Esophagus muscularis mucosa (tissue), 4 donors: ENCODE measurements around the gene GRIK3. TPM values are rescaled to one million over a fixed set of nuclear protein-coding genes. Genes with fewer than 3 reads are reported as not detected.

ENCODE experiments used
- DNase-seq: peaks from one replicate; pipeline ENCODE4 v3.0.0-alpha.2; 2017; ENCODE audit errors: extremely low spot score
- H3K27ac ChIP-seq, 4 donors: fragments of 200-600 bp; sonication (generic); replicated peaks in 1 of 4; 1 replicate in 3 of 4; 2 replicates in 1 of 4; pipeline ENCODE4 v1.5.1; 2016 to 2019; ENCODE audit warnings: mild to moderate bottlenecking in 1 of 4
- H3K27me3 ChIP-seq, 4 donors: fragments of 200-600 bp; sonication (generic); one replicate each; pipeline versions ENCODE4 v1.5.1 to v1.6.0; 2016 to 2019
- H3K36me3 ChIP-seq, 4 donors: fragments of 200-600 bp; sonication (generic); one replicate each; pipeline ENCODE4 v1.5.1; 2016 to 2019
- H3K4me1 ChIP-seq, 4 donors: fragments of 200-600 bp; sonication (generic); one replicate each; pipeline ENCODE4 v1.5.1; 2016 to 2019
- H3K4me3 ChIP-seq, 4 donors: fragments of 200-600 bp; sonication (generic); 1 replicate in 2 of 4; 2 replicates in 2 of 4; pipeline ENCODE4 v1.5.1; 2016 to 2019; ENCODE audit warnings: mild to moderate bottlenecking in 4 of 4, moderate library complexity in 1 of 4
- H3K9me3 ChIP-seq, 4 donors: fragments of 200-600 bp; sonication (generic); 1 replicate in 3 of 4; 2 replicates in 1 of 4; pipeline ENCODE4 v1.5.1; 2016 to 2019
- EP300 ChIP-seq: sonication (generic); formaldehyde crosslinking; IDR thresholded peaks from one replicate; pipeline ENCODE4 v1.6.1; 2017; ENCODE audit warnings: antibody characterized with exemption
- POLR2A ChIP-seq: fragments of 450-650 bp; IDR thresholded peaks from one replicate; pipeline ENCODE4 v1.6.1; 2017; ENCODE audit warnings: antibody characterized with exemption, moderate library complexity, mild to moderate bottlenecking, low read depth
- POLR2AphosphoS5 ChIP-seq, 2 donors: sonication (generic); formaldehyde crosslinking; IDR thresholded peaks; one replicate each; pipeline ENCODE4 v1.6.1; 2017; ENCODE audit warnings: antibody characterized with exemption in 2 of 2
- WGBS: methylation state at CpG from one replicate; pipeline ENCODE4 v1.1.5; 2018; 5-methylcytosine and 5-hydroxymethylcytosine counted together
- intact Hi-C: fragments of 100-400 bp; cut with DNase I; formaldehyde crosslinking; loops from one replicate; pipeline ENCODE4 v1.15.1; 2023
- total RNA-seq, 4 donors: library from RNA; depleted of rRNA; stranded (reverse); fragments of >200 nt; gene quantifications; one replicate each; pipeline versions ENCODE4 v1.1.0 to v1.2.1, GENCODE V29; 2016
- TF ChIP-seq, protein P1 (sequence below), 3 experiments: fragments of 200-600 bp in 2 of 3; fragments of 450-650 bp in 1 of 3; sonication (generic) in 2 of 3; IDR thresholded peaks; one replicate each; pipeline ENCODE4 v1.5.1; 2017 to 2019; ENCODE audit warnings: antibody characterized with exemption in 3 of 3, mild to moderate bottlenecking in 2 of 3, moderate library complexity in 1 of 3

The GRIK3 gene
- total RNA-seq, 4 donors from 2014 or later, result 5.3 to 7.9 (median 6.6) TPM

DNA sequence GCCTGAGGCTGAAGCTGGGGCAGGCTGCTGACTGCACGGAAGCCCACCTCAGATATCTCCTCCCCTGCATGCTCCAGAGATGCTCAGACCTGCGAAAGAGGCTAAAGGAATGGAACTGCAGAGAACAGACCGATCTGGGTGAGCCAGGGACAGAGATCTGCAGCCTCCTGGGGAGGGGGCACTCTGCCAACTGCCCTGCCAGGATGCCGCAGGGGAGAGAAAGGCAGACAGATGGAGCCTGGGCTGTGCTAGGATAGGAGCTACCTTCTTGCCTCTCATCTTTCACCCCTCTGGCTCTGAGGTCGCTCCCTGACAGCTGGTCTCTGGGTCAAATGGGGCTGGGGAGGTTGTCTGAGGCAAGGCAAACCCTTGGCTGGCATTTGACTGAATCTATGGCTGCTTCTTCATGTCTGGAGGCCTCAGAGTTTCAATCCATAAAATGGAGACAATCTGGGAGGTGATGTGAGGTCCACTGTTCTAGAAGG, 238.2 kb downstream of the GRIK3 start:
- H3K27ac ChIP-seq, result no peak overlapping the region
- H3K27me3 ChIP-seq, result peaks cover 0 to 32% (median 0%) of the 10 kb centered on the region in 4 donors
- no peak for DNase-seq
- 64% methylated on average over 5 of the region's 5 CpGs for WGBS
- TF ChIP-seq, protein P1, sequence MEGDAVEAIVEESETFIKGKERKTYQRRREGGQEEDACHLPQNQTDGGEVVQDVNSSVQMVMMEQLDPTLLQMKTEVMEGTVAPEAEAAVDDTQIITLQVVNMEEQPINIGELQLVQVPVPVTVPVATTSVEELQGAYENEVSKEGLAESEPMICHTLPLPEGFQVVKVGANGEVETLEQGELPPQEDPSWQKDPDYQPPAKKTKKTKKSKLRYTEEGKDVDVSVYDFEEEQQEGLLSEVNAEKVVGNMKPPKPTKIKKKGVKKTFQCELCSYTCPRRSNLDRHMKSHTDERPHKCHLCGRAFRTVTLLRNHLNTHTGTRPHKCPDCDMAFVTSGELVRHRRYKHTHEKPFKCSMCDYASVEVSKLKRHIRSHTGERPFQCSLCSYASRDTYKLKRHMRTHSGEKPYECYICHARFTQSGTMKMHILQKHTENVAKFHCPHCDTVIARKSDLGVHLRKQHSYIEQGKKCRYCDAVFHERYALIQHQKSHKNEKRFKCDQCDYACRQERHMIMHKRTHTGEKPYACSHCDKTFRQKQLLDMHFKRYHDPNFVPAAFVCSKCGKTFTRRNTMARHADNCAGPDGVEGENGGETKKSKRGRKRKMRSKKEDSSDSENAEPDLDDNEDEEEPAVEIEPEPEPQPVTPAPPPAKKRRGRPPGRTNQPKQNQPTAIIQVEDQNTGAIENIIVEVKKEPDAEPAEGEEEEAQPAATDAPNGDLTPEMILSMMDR (IDR thresholded peaks at IDR 0.05), result no peak
- no peak for TF ChIP-seq POLR2A
- TF ChIP-seq POLR2AphosphoS5 (IDR thresholded peaks at IDR 0.05), result no peak
- no peak for TF ChIP-seq EP300
- no peaks in the 10 kb centered on the region for H3K9me3 ChIP-seq
- no peaks in the 10 kb centered on the region for H3K4me1 ChIP-seq
- no peaks in the 10 kb centered on the region for H3K36me3 ChIP-seq
- no peak overlapping the region for H3K4me3 ChIP-seq
- intact Hi-C loops, result no loop called here

- no peak overlapping the region for H3K27ac ChIP-seq
These were observed 239.9 kb downstream of the GRIK3 start for GRCh38 chr1:36794460-36794859.

GRCh38 chr1:36793452-36793851, 240.9 kb downstream of the GRIK3 start:
- DNase-seq, result no peak
- Histone ChIP-seq H3K9me3 (no peaks in the 10 kb centered on the region), H3K27me3 (peaks cover 0 to 57% (median 3%) of the 10 kb centered on the region in 4 donors), H3K4me1 (no peaks in the 10 kb centered on the region), H3K4me3 (no peak overlapping the region), H3K36me3 (no peaks in the 10 kb centered on the region), H3K27ac (no peak overlapping the region)
- intact Hi-C loops, result no loop called here
- TF ChIP-seq EP300 (no peak), POLR2A (no peak), POLR2AphosphoS5 (IDR thresholded peaks at IDR 0.05) (no peak)
- TF ChIP-seq, protein P1 (IDR thresholded peaks at IDR 0.05), result no peak

More at GRCh38 chr1:36794460-36794859, 239.9 kb downstream of the GRIK3 start:
- WGBS, result 89% methylated on average over 3 of the region's 3 CpGs
- TF ChIP-seq, protein P1 (IDR thresholded peaks at IDR 0.05), result no peak
- TF ChIP-seq POLR2AphosphoS5 (IDR thresholded peaks at IDR 0.05) (no peak), POLR2A (no peak), EP300 (no peak)
- Histone ChIP-seq H3K36me3 (no peaks in the 10 kb centered on the region), H3K4me3 (no peak overlapping the region), H3K9me3 (no peaks in the 10 kb centered on the region), H3K27me3 (peaks cover 0 to 49% (median 2%) of the 10 kb centered on the region in 4 donors), H3K4me1 (no peaks in the 10 kb centered on the region)
- intact Hi-C loops, result no loop called here
- DNase-seq, result no peak

- TF ChIP-seq POLR2A (no peak), EP300 (no peak), POLR2AphosphoS5 (IDR thresholded peaks at IDR 0.05) (no peak)
- TF ChIP-seq, protein P1 (IDR thresholded peaks at IDR 0.05), result no peak
- WGBS, result 59% methylated on average over 6 of the region's 8 CpGs
These were observed 242.0 kb downstream of the GRIK3 start for GRCh38 chr1:36792292-36792691.

GRCh38 chr1:36790191-36790590, 244.1 kb downstream of the GRIK3 start:
- Histone ChIP-seq H3K27me3 (peaks cover 0 to 79% (median 3%) of the 10 kb centered on the region in 4 donors), H3K4me1 (no peaks in the 10 kb centered on the region), H3K9me3 (no peaks in the 10 kb centered on the region), H3K4me3 (no peak overlapping the region), H3K36me3 (no peaks in the 10 kb centered on the region), H3K27ac (no peak overlapping the region)
- intact Hi-C loops, result no loop called here
- DNase-seq, result no peak
- TF ChIP-seq EP300 (no peak), POLR2AphosphoS5 (IDR thresholded peaks at IDR 0.05) (no peak), POLR2A (no peak)
- TF ChIP-seq, protein P1 (IDR thresholded peaks at IDR 0.05), result no peak
- WGBS, result 68% methylated on average over 10 of the region's 10 CpGs

More at GRCh38 chr1:36792292-36792691, 242.0 kb downstream of the GRIK3 start:
- intact Hi-C loops, result no loop called here
- H3K4me1 ChIP-seq, result no peaks in the 10 kb centered on the region
- no peak overlapping the region for H3K4me3 ChIP-seq
- peaks cover 0 to 59% (median 3%) of the 10 kb centered on the region in 4 donors for H3K27me3 ChIP-seq
- no peaks in the 10 kb centered on the region for H3K36me3 ChIP-seq
- no peak for DNase-seq
- H3K27ac ChIP-seq, result no peak overlapping the region
- no peaks in the 10 kb centered on the region for H3K9me3 ChIP-seq
